CD4-positive, alpha-beta T cell treated with Interleukin-21 for 1 hour (primary cell): Measurements from ENCODE around the gene IGFBP1.

Experiments used
- DNase-seq: peaks from one replicate; pipeline ENCODE4 v3.0.0-alpha.2; 2020

Gene IGFBP1

GRCh38 chr7:45881759-45882464 is 6.4 kb upstream of the IGFBP1 start:
- no peak for DNase-seq

- no peak for DNase-seq
Measured at GRCh38 chr7:45882465-45882810, 5.8 kb upstream of the IGFBP1 start.

- DNase-seq, result no peak
Measured at GRCh38 chr7:45884136-45884535, 4.2 kb upstream of the IGFBP1 start.

GRCh38 chr7:45885264-45885882 is 2.9 kb upstream of the IGFBP1 start:
- DNase-seq, result no peak

- DNase-seq, result no peak
Measured at GRCh38 chr7:45886931-45887667, 1.2 kb upstream of the IGFBP1 start.

GRCh38 chr7:45888993-45889366 is 692 bp downstream of the IGFBP1 start:
- no peak for DNase-seq

- no peak for DNase-seq
Measured at GRCh38 chr7:45889367-45890067, 1.2 kb downstream of the IGFBP1 start.

- DNase-seq, result no peak
Measured at GRCh38 chr7:45890125-45890901, 2.0 kb downstream of the IGFBP1 start.

GRCh38 chr7:45890902-45891461 is 2.7 kb downstream of the IGFBP1 start:
- DNase-seq, result peak; percentile 28

GRCh38 chr7:45891462-45892402 is 3.4 kb downstream of the IGFBP1 start:
- DNase-seq, result no peak

GRCh38 chr7:45892407-45893035 is 4.2 kb downstream of the IGFBP1 start:
- DNase-seq, result no peak

- DNase-seq, result no peak
Measured at GRCh38 chr7:45893374-45893995, 5.2 kb downstream of the IGFBP1 start.

GRCh38 chr7:45893996-45894664 is 5.8 kb downstream of the IGFBP1 start:
- DNase-seq, result no peak

GRCh38 chr7:45894665-45895062 is 6.4 kb downstream of the IGFBP1 start:
- no peak for DNase-seq

GRCh38 chr7:45897042-45897690 is 8.9 kb downstream of the IGFBP1 start:
- DNase-seq, result no peak

GRCh38 chr7:45898222-45898621 is 9.9 kb downstream of the IGFBP1 start:
- no peak for DNase-seq

GRCh38 chr7:45901566-45901965 is 13.3 kb downstream of the IGFBP1 start:
- DNase-seq, result no peak

GRCh38 chr7:45902820-45903219 is 14.5 kb downstream of the IGFBP1 start:
- no peak for DNase-seq

GRCh38 chr7:45909561-45909960 is 21.3 kb downstream of the IGFBP1 start:
- no peak for DNase-seq
